GM12878 (cell line): Measurements from ENCODE around the gene SIX5. TPM values are rescaled to one million over a fixed set of nuclear protein-coding genes. Genes with fewer than 3 reads are reported as not detected.

Source experiments
- ATAC-seq: fragments of 200-7000 bp; cut with Tn5 transposase; 3 replicates; pipeline ENCODE4 v1.9.1; 2020; ENCODE audit warnings: mild to moderate bottlenecking, moderate library complexity
- BruUV-seq: library from RNA; stranded (reverse); fragments of 400-500 nt; replicated peaks from 2 replicates; lab custom pipeline; 2021; lab: Mats Ljungman, UMichigan
- CTCF ChIA-PET: fragments of 300-600 bp; sonication (Branson Sonifier 250); formaldehyde crosslinking; extraction: SDS; loops from one replicate; lab custom pipeline; 2021; ENCODE audit warnings: inconsistent platforms; lab: Yijun Ruan, JAX
- POLR2A ChIA-PET: fragments of 350-600 bp; formaldehyde crosslinking; extraction: SDS; loops from one replicate; lab custom pipeline; 2021; ENCODE audit warnings: inconsistent platforms; lab: Charles Lee
- RAD21 ChIA-PET: fragments of 300-600 bp; sonication (Branson Sonifier 250); formaldehyde crosslinking; loops from one replicate; lab custom pipeline; 2023; ENCODE audit warnings: antibody characterized with exemption; ENCODE audit not compliant: unreplicated experiment; lab: Charles Lee
- SMC1A ChIA-PET: fragments of 300-600 bp; sonication (Branson Sonifier 250); formaldehyde crosslinking; loops from one replicate; lab custom pipeline; 2023; ENCODE audit not compliant: unreplicated experiment, uncharacterized antibody; lab: Charles Lee
- DNase-seq: peaks from one replicate; pipeline ENCODE4 v3.0.0-alpha.2; 2011; ENCODE audit warnings: low read depth, low spot score
- FAIRE-seq: peaks from 3 replicates; lab custom pipeline; 2011; peaks lifted over from hg19 to GRCh38; lab: Jason Lieb, UNC
- H2AFZ ChIP-seq: 2 replicates; pipeline ENCODE4 v1.6.0; 2011; ENCODE audit warnings: low read depth, low read length, control low read depth; ENCODE audit not compliant: control insufficient read depth
- H3K27ac ChIP-seq: 2 replicates; pipeline ENCODE4 v1.5.1; 2011; ENCODE audit warnings: control low read depth; ENCODE audit not compliant: control insufficient read depth, insufficient read depth
- H3K27me3 ChIP-seq, 2 experiments: replicated peaks in 1 of 2; 2 replicates each; pipeline versions ENCODE4 v1.6.0 to v1.6.1; 2011; ENCODE audit warnings: low read length in 1 of 2; ENCODE audit not compliant: control insufficient read depth in 2 of 2, insufficient read depth in 2 of 2
- H3K36me3 ChIP-seq, 2 experiments: 2 replicates each; pipeline ENCODE4 v1.5.1; 2011; ENCODE audit warnings: low read length in 1 of 2; ENCODE audit not compliant: control insufficient read depth in 2 of 2, insufficient read depth in 2 of 2
- H3K4me1 ChIP-seq: 2 replicates; pipeline ENCODE4 v1.6.1; 2011; ENCODE audit warnings: mild to moderate bottlenecking, low read length, moderate library complexity, mixed read lengths; ENCODE audit not compliant: control insufficient read depth, insufficient read depth
- H3K4me2 ChIP-seq: 2 replicates; pipeline ENCODE4 v1.6.0; 2011; ENCODE audit warnings: control low read depth; ENCODE audit not compliant: control insufficient read depth, insufficient read depth
- H3K4me3 ChIP-seq: fragments of 200-600 bp; sonication (generic); 2 replicates; pipeline ENCODE4 v1.5.1; 2016
- H3K79me2 ChIP-seq: 2 replicates; pipeline ENCODE4 v1.6.0; 2011; ENCODE audit warnings: low read length; ENCODE audit not compliant: control insufficient read depth, insufficient read depth
- H3K9ac ChIP-seq: 2 replicates; pipeline ENCODE4 v1.8.0; 2011; ENCODE audit warnings: low read length, control low read depth, mixed read lengths; ENCODE audit not compliant: control insufficient read depth, insufficient read depth
- H3K9me3 ChIP-seq: replicated peaks from 3 replicates; pipeline ENCODE4 v1.5.1; 2011; ENCODE audit warnings: mild to moderate bottlenecking, low read length; ENCODE audit not compliant: control insufficient read depth, insufficient read depth
- H4K20me1 ChIP-seq: 2 replicates; pipeline ENCODE4 v1.6.0; 2011; ENCODE audit not compliant: control insufficient read depth, insufficient read depth
- HDAC6 ChIP-seq: fragments of 200-600 bp; sonication (generic); IDR thresholded peaks from one replicate; pipeline ENCODE4 v1.8.0; 2017; ENCODE audit warnings: antibody characterized with exemption; ENCODE audit not compliant: unreplicated experiment
- MEF2A ChIP-seq: IDR thresholded peaks from 2 replicates; pipeline ENCODE4 v1.6.1; 2011; ENCODE audit warnings: low read depth, mild to moderate bottlenecking, low read length, moderate library complexity; ENCODE audit not compliant: insufficient read depth
- NFYB ChIP-seq: IDR thresholded peaks from 2 replicates; pipeline ENCODE4 v1.6.1; 2011; ENCODE audit warnings: low read depth, mild to moderate bottlenecking, low read length, improper control_type of control experiment, moderate library complexity; ENCODE audit not compliant: insufficient read depth
- RCOR1 ChIP-seq: conservative IDR thresholded peaks from 2 replicates; pipeline ENCODE4 v1.6.1; 2012; ENCODE audit warnings: low read depth, low read length, improper control_type of control experiment
- SPI1 ChIP-seq: IDR thresholded peaks from 2 replicates; pipeline ENCODE4 v1.6.1; 2011; ENCODE audit warnings: low read depth, mild to moderate bottlenecking, low read length, moderate library complexity, borderline replicate concordance; ENCODE audit not compliant: insufficient read depth
- TARDBP ChIP-seq: IDR thresholded peaks from 2 replicates; pipeline ENCODE4 v1.6.1; 2016; ENCODE audit warnings: borderline replicate concordance
- WGBS: methylation state at CpG from one replicate; pipeline ENCODE4 v1.1.6; 2016; ENCODE audit warnings: low lambda C conversion rate; ENCODE audit not compliant: insufficient replicate concordance, insufficient coverage; ENCODE audit errors: missing lambda C conversion rate; 5-methylcytosine and 5-hydroxymethylcytosine counted together
- in situ Hi-C: fragments of 300-500 bp; cut with MboI; formaldehyde crosslinking; loops from 9 replicates; pipeline ENCODE4 v1.14.3; 2018; ENCODE audit warnings: mixed read lengths
- intact Hi-C: fragments of 100-400 bp; cut with micrococcal nuclease; formaldehyde crosslinking; loops from one replicate; pipeline ENCODE4 v1.14.2; 2022; ENCODE audit not compliant: unreplicated experiment
- polyA plus RNA-seq, 11 experiments: library from polyadenylated mRNA; depleted of rRNA in 4 of 11; unstranded in 6 of 11; stranded (reverse) in 5 of 11; fragments of >200 nt; fragmentation: Nextera tagmentation in 4 of 11; fragmentation: Illumina TruSeq in 1 of 11; extraction: Ambion mirVana in 4 of 11; extraction: Trizol in 1 of 11; gene quantifications; 1 replicate in 1 of 11; 2 replicates in 10 of 11; pipeline versions ENCODE4 v1.2.1 to v1.2.3, GENCODE V29; 2011 to 2016; ENCODE audit warnings: inconsistent platforms in 2 of 11, missing spikeins in 2 of 11, low read depth in 1 of 11
- total RNA-seq, 4 experiments: library from RNA; depleted of rRNA in 3 of 4; stranded (reverse); fragments of >200 nt in 3 of 4; fragmentation: Illumina TruSeq in 1 of 4; extraction: Trizol in 1 of 4; gene quantifications; 2 replicates each; pipeline versions ENCODE4 v1.2.1 to v1.2.3, GENCODE V29; 2013 to 2021
- TF ChIP-seq, protein P1 (sequence below): fragments of 450-650 bp; conservative IDR thresholded peaks from 2 replicates; pipeline ENCODE4 v1.6.1; 2017; ENCODE audit warnings: mild to moderate bottlenecking, moderate library complexity
- TF ChIP-seq, protein P2 (sequence below): fragments of 450-650 bp; IDR thresholded peaks from 2 replicates; pipeline ENCODE4 v1.6.1; 2016; ENCODE audit warnings: mild to moderate bottlenecking, moderate library complexity, borderline replicate concordance

SIX5 gene
- total and polyA plus RNA-seq, 10 of the 15 experiments (the other 5 are each of a cell fraction or from before 2014, with no cell fraction given) = 1.9 to 10.5 (median 3.0) TPM; not detected in 2

DNA sequence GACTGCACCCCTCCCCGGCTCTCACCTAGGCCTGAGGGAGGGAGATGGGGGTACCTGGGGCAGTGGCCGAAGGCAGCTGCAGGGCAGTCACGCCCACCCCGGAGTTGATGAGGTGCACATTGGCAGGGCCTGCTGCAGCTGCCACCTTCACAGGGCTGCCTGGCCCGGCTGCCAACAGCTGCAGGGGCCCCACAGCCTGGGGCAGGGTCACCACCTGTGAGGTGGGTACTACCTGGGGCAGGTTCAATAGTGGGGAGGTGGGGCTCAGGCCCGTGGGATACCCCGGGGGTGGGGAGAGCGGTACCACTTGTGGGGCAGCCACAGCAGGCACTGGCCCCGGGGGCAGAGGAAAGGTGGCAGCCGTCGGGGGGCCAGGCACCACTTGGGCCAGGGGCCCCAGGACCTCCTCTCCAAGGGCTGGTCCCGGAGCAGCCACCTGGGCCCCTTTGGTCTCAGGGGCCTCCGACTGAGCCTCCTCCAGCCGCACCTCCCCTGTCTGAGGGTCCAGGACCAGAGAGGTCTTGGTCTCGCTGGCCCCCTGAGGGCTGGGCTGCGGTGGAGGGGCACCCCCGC is 2.7 kb downstream of the SIX5 start:
- no peak overlapping the region for H3K4me2 ChIP-seq
- no peaks in the 10 kb centered on the region; the same call in 1 of the 2 replicates for H3K79me2 ChIP-seq
- DNase-seq (no peak), ATAC-seq (no peak), FAIRE-seq (no peak)
- POLR2A ChIA-PET = no interaction called here
- no peak overlapping the region for H3K4me3 ChIP-seq
- no TSS peak for BruUV-seq
- H3K27me3 ChIP-seq = no peaks in the 10 kb centered on the region
- peaks cover 4% of the 10 kb centered on the region for H3K4me1 ChIP-seq
- H4K20me1 ChIP-seq = no peaks in the 10 kb centered on the region
- H3K27ac ChIP-seq = no peak overlapping the region
- SMC1A ChIA-PET = no interaction called here
- intact Hi-C loops = loop anchor here (5.0 kb wide), 2 partner anchors 34 to 74 kb away; partner anchors contain the start of genes FBXO46, MEIOSIN, QPCTL and SNRPD2
- H2AFZ ChIP-seq = no peak overlapping the region
- no peaks in the 10 kb centered on the region for H3K9me3 ChIP-seq
- H3K36me3 ChIP-seq = no peaks in the 10 kb centered on the region
- RAD21 ChIA-PET = no interaction called here
- in situ Hi-C loops = no loop called here
- H3K9ac ChIP-seq = no peak overlapping the region
- WGBS = 84% methylated on average over 16 of the region's 17 CpGs
- no peak for TF ChIP-seq HDAC6
- CTCF ChIA-PET = no interaction called here

DNA sequence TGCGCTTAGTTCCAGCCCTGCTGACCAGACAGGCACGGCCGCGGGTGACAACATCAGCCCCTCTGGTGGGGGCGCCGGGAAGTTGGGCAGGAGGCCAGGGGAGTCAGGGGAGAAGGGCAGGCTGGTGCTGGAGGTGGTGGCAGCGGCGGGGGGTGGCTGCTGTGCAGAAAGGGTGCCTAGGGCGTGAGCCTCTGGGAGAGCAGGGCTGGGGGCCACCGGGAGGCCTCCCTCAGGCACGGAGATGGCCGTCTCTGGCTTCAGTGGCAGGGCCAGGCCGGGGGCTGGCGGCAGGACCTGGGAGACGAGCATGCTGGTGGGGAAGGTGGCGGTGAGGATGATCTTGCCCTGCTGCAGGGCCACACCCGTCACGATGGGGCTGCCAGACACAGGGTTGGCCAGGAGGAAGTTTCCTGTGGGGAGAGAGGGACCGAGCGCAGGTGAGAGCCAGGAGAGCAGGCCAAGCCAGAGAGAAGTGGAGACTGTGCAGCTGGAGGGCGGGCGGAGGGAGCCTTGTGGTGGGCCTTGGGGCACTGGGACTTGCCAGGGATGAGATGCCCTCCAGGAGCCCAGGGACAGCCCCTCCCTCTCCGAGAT is 3.3 kb downstream of the SIX5 start:
- intact Hi-C loops (loop anchor here (5.0 kb wide), 2 partner anchors 33 to 73 kb away; partner anchors contain the start of genes FBXO46, MEIOSIN, QPCTL and SNRPD2), in situ Hi-C loops (no loop called here)
- 86% methylated on average over 23 of the region's 23 CpGs for WGBS
- RAD21 ChIA-PET = no interaction called here
- Histone ChIP-seq H4K20me1 (no peaks in the 10 kb centered on the region), H3K9me3 (no peaks in the 10 kb centered on the region), H3K4me3 (no peak overlapping the region), H3K27me3 (no peaks in the 10 kb centered on the region), H3K36me3 (no peaks in the 10 kb centered on the region), H3K27ac (no peak overlapping the region), H3K9ac (no peak overlapping the region), H3K79me2 (no peaks in the 10 kb centered on the region; the same call in 1 of the 2 replicates), H3K4me1 (peaks cover 4% of the 10 kb centered on the region), H2AFZ (no peak overlapping the region), H3K4me2 (no peak overlapping the region)
- CTCF ChIA-PET = no interaction called here
- FAIRE-seq (no peak), ATAC-seq (no peak), DNase-seq (no peak)
- SMC1A ChIA-PET = no interaction called here
- BruUV-seq = no TSS peak
- POLR2A ChIA-PET = no interaction called here
- TF ChIP-seq, protein P1, sequence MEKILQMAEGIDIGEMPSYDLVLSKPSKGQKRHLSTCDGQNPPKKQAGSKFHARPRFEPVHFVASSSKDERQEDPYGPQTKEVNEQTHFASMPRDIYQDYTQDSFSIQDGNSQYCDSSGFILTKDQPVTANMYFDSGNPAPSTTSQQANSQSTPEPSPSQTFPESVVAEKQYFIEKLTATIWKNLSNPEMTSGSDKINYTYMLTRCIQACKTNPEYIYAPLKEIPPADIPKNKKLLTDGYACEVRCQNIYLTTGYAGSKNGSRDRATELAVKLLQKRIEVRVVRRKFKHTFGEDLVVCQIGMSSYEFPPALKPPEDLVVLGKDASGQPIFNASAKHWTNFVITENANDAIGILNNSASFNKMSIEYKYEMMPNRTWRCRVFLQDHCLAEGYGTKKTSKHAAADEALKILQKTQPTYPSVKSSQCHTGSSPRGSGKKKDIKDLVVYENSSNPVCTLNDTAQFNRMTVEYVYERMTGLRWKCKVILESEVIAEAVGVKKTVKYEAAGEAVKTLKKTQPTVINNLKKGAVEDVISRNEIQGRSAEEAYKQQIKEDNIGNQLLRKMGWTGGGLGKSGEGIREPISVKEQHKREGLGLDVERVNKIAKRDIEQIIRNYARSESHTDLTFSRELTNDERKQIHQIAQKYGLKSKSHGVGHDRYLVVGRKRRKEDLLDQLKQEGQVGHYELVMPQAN = no peak
- no peak for TF ChIP-seq RCOR1
- TF ChIP-seq MEF2A = no peak
- TF ChIP-seq TARDBP = no peak
- no peak for TF ChIP-seq NFYB
- TF ChIP-seq SPI1 = no peak
- TF ChIP-seq, protein P2, sequence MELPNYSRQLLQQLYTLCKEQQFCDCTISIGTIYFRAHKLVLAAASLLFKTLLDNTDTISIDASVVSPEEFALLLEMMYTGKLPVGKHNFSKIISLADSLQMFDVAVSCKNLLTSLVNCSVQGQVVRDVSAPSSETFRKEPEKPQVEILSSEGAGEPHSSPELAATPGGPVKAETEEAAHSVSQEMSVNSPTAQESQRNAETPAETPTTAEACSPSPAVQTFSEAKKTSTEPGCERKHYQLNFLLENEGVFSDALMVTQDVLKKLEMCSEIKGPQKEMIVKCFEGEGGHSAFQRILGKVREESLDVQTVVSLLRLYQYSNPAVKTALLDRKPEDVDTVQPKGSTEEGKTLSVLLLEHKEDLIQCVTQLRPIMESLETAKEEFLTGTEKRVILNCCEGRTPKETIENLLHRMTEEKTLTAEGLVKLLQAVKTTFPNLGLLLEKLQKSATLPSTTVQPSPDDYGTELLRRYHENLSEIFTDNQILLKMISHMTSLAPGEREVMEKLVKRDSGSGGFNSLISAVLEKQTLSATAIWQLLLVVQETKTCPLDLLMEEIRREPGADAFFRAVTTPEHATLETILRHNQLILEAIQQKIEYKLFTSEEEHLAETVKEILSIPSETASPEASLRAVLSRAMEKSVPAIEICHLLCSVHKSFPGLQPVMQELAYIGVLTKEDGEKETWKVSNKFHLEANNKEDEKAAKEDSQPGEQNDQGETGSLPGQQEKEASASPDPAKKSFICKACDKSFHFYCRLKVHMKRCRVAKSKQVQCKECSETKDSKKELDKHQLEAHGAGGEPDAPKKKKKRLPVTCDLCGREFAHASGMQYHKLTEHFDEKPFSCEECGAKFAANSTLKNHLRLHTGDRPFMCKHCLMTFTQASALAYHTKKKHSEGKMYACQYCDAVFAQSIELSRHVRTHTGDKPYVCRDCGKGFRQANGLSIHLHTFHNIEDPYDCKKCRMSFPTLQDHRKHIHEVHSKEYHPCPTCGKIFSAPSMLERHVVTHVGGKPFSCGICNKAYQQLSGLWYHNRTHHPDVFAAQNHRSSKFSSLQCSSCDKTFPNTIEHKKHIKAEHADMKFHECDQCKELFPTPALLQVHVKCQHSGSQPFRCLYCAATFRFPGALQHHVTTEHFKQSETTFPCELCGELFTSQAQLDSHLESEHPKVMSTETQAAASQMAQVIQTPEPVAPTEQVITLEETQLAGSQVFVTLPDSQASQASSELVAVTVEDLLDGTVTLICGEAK = no peak
